HEK293 (cell line): ENCODE results near the gene FIP1L1.

Experiments used
- CTCF ChIA-PET: fragments of 350-600 bp; formaldehyde crosslinking; extraction: SDS; loops from one replicate; lab custom pipeline; 2021; ENCODE audit warnings: antibody characterized with exemption; lab: Yijun Ruan, JAX
- POLR2A ChIA-PET: fragments of 300-600 bp; formaldehyde crosslinking; extraction: SDS; loops from one replicate; lab custom pipeline; 2020; ENCODE audit warnings: antibody characterized with exemption, inconsistent platforms; lab: Yijun Ruan, JAX
- H3K27ac ChIP-seq: fragments of 200-500 bp; sonication (Bioruptor generic); 2 replicates; pipeline ENCODE4 v1.5.1; 2014; ENCODE audit warnings: low read depth, low read length, control low read depth, inconsistent platforms; ENCODE audit errors: extremely low read depth
- H3K36me3 ChIP-seq, 2 experiments: fragments of 200-500 bp in 1 of 2; sonication (Bioruptor generic) in 1 of 2; 1 replicate in 1 of 2; 2 replicates in 1 of 2; pipeline ENCODE4 v1.5.1; 2014 to 2017; ENCODE audit warnings: inconsistent platforms in 2 of 2, low read length in 2 of 2; ENCODE audit not compliant: control insufficient read depth in 2 of 2, insufficient read depth in 1 of 2
- H3K4me1 ChIP-seq: fragments of 200-500 bp; sonication (Bioruptor generic); 2 replicates; pipeline ENCODE4 v1.5.1; 2014; ENCODE audit warnings: mild to moderate bottlenecking, low read length, inconsistent platforms; ENCODE audit not compliant: control insufficient read depth, insufficient read depth
- H3K4me3 ChIP-seq: 2 replicates; pipeline ENCODE4 v1.5.1; 2011; ENCODE audit warnings: low read depth, mild to moderate bottlenecking, control low read depth, low read length, moderate library complexity
- H3K9me3 ChIP-seq: fragments of 200-500 bp; sonication (Bioruptor generic); 2 replicates; pipeline ENCODE4 v1.5.1; 2014; ENCODE audit warnings: low read depth, low read length, inconsistent platforms; ENCODE audit not compliant: control insufficient read depth, insufficient read depth
- EGR2 ChIP-seq: fragments of 450-650 bp; formaldehyde crosslinking; IDR thresholded peaks from 2 replicates; pipeline ENCODE4 v1.5.1; 2016; ENCODE audit warnings: low read depth, missing biosample characterization, missing genetic modification characterization
- GFI1B ChIP-seq: fragments of 450-650 bp; formaldehyde crosslinking; IDR thresholded peaks from 2 replicates; pipeline ENCODE4 v1.5.1; 2016; ENCODE audit warnings: missing biosample characterization, missing genetic modification characterization
- HIC1 ChIP-seq: fragments of 450-650 bp; formaldehyde crosslinking; IDR thresholded peaks from 2 replicates; pipeline ENCODE4 v1.5.1; 2016; ENCODE audit warnings: missing biosample characterization, missing genetic modification characterization
- KLF10 ChIP-seq: fragments of 450-650 bp; IDR thresholded peaks from 2 replicates; pipeline ENCODE4 v1.5.1; 2018; ENCODE audit warnings: missing biosample characterization, mild to moderate bottlenecking, missing genetic modification characterization
- PRDM10 ChIP-seq: fragments of 450-650 bp; formaldehyde crosslinking; IDR thresholded peaks from 2 replicates; pipeline ENCODE4 v1.5.1; 2016; ENCODE audit warnings: missing biosample characterization, missing genetic modification characterization
- REST ChIP-seq: fragments of 450-650 bp; formaldehyde crosslinking; IDR thresholded peaks from 2 replicates; pipeline ENCODE4 v1.5.1; 2016; ENCODE audit warnings: missing biosample characterization, missing genetic modification characterization
- SETDB1 ChIP-seq: IDR thresholded peaks from one replicate; pipeline ENCODE4 v1.6.1; 2017; ENCODE audit warnings: mild to moderate bottlenecking, low read length, moderate library complexity, mixed read lengths; ENCODE audit not compliant: insufficient read length
- ZBTB21 ChIP-seq: fragments of 450-650 bp; formaldehyde crosslinking; IDR thresholded peaks from 2 replicates; pipeline ENCODE4 v1.5.1; 2017; ENCODE audit warnings: missing biosample characterization, missing genetic modification characterization
- ZNF366 ChIP-seq: fragments of 450-650 bp; formaldehyde crosslinking; conservative IDR thresholded peaks from 2 replicates; pipeline ENCODE4 v1.5.1; 2016; ENCODE audit warnings: missing biosample characterization, missing genetic modification characterization
- ZNF544 ChIP-seq: fragments of 450-650 bp; formaldehyde crosslinking; IDR thresholded peaks from 2 replicates; pipeline ENCODE4 v1.5.0; 2017; ENCODE audit warnings: missing biosample characterization, missing genetic modification characterization
- ZNF629 ChIP-seq: fragments of 450-650 bp; formaldehyde crosslinking; IDR thresholded peaks from 2 replicates; pipeline ENCODE4 v1.5.1; 2017; ENCODE audit warnings: missing biosample characterization, missing genetic modification characterization
- ZNF639 ChIP-seq: fragments of 450-650 bp; formaldehyde crosslinking; IDR thresholded peaks from 2 replicates; pipeline ENCODE4 v1.5.1; 2016; ENCODE audit warnings: missing biosample characterization, missing genetic modification characterization
- ZNF645 ChIP-seq: fragments of 450-650 bp; formaldehyde crosslinking; IDR thresholded peaks from 2 replicates; pipeline ENCODE4; 2016; ENCODE audit warnings: missing biosample characterization, missing genetic modification characterization

Gene FIP1L1

GRCh38 chr4:53365486-53366300, 11.7 kb upstream of the FIP1L1 start, which contains the start of gene SCFD2 (continued):
- TF ChIP-seq ZNF366 (tag by site-specific recombination) (peak; percentile 36; the same call in 1 of the 2 replicates), ZNF629 (tag by site-specific recombination) (peak; percentile 48; the same call in 1 of the 2 replicates), REST (tag by site-specific recombination) (peak; percentile 51; the same call in 1 of the 2 replicates), ZBTB21 (tag by site-specific recombination) (no peak), GFI1B (no peak), EGR2 (tag by site-specific recombination) (0 out of 2 replicates have a peak, but pooled peaks have one; percentile 4), KLF10 (tag by site-specific recombination) (peak; percentile 73), HIC1 (tag by site-specific recombination) (no peak), ZNF639 (tag by site-specific recombination) (no peak; the same call in 1 of the 2 replicates), SETDB1 (peak; percentile 27), PRDM10 (tag by site-specific recombination) (peak; percentile 70), ZNF645 (no peak)

- Histone ChIP-seq H3K4me1 (no peaks in the 10 kb centered on the region), H3K36me3 (no peaks in the 10 kb centered on the region), H3K9me3 (no peaks in the 10 kb centered on the region), H3K4me3 (peak overlapping the region; percentile 17), H3K27ac (no peak overlapping the region)
- ChIA-PET POLR2A (no interaction called here), CTCF (interaction anchor here (0.7 kb wide), 1 partner anchor 235 kb away, joined by 3 read pairs; no protein-coding TSS in a partner anchor)
- TF ChIP-seq KLF10 (tag by site-specific recombination) (0 out of 2 replicates have a peak, but pooled peaks have one; percentile 9), ZNF544 (tag by site-specific recombination) (no peak)
Measured at GRCh38 chr4:53366301-53366716, 11.1 kb upstream of the FIP1L1 start.
